Stimulated activated CD4-positive, alpha-beta T cell treated with anti-CD3 and anti-CD28 coated beads, Interleukin-4, amount 100 ng/mL, for 4 hours (primary cell): Measurements from ENCODE around the gene ZP1.

ENCODE experiments used
- DNase-seq, 2 experiments: peaks; one replicate each; pipeline ENCODE4 v3.0.0-alpha.2; 2020

ZP1 gene

DNA sequence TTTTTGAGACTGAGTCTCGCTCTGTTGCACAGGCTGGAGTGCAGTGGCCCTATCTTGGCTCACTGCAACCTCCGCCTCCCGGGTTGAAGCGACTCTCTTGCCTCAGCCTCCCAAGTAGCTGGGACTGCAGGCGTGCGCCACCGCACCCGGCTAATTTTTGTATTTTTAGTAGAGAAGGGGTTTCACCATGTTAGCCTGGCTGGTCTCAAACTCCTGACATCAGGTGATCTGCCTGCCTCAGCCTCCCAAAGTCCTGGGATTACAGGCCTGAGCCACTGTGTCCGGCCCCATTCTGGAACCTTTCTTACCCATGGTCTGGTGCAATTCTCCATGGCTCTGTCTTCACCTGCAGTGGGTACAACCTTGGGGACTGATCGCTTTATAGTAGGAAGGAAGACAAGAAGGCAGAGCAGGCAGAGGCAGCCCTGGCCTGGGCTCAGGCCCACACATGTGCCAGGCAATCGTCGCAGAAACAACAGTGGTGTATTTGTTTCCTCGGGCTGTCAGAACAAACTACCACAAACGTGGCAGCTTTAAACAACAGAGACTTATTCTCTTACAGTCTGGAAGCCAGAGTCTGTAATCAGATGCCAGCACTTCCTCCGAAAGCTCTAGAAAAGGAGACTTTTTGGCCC is 7.6 kb upstream of the ZP1 start:
- DNase-seq, result no peak

DNA sequence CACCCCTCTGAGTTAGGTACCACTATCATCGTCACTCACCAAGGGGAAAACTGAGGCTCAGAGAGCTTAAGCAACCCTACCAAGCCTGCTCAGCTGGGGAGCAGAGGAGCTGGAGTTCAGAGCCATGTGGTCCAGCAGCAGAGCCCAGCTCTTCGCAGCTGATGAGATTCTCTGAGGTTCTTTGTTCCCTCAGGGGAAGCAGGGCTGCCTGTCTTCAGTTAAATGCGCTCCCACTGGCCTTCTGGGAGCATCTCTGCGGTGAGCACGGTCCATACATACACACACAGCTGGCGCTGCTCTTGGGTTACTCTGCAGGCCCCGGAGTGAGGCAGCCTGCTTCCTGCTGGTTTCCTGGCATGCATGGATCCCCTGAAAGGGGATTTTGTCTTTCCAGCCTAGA is 6.4 kb upstream of the ZP1 start:
- DNase-seq, result no peak

DNA sequence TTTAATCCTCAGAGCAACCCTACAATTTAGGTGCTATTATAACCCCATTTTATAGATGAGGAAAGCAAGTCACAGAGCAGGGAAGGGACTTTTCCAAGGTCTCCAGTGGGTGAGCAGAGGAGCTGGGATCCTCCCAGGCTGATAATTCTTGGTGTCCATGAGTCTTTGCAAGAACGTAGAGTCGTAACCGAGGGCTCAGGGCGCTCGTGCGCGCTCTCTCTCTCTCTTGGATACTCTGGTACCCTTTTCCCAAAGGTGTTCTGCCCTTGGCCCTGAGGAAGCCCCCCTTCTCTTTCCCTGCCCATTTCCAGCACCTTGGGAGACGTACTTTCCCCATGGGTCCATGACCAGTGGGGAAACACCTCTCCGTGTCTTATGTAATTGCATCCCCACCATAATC is 5.2 kb upstream of the ZP1 start:
- DNase-seq, result no peak

DNA sequence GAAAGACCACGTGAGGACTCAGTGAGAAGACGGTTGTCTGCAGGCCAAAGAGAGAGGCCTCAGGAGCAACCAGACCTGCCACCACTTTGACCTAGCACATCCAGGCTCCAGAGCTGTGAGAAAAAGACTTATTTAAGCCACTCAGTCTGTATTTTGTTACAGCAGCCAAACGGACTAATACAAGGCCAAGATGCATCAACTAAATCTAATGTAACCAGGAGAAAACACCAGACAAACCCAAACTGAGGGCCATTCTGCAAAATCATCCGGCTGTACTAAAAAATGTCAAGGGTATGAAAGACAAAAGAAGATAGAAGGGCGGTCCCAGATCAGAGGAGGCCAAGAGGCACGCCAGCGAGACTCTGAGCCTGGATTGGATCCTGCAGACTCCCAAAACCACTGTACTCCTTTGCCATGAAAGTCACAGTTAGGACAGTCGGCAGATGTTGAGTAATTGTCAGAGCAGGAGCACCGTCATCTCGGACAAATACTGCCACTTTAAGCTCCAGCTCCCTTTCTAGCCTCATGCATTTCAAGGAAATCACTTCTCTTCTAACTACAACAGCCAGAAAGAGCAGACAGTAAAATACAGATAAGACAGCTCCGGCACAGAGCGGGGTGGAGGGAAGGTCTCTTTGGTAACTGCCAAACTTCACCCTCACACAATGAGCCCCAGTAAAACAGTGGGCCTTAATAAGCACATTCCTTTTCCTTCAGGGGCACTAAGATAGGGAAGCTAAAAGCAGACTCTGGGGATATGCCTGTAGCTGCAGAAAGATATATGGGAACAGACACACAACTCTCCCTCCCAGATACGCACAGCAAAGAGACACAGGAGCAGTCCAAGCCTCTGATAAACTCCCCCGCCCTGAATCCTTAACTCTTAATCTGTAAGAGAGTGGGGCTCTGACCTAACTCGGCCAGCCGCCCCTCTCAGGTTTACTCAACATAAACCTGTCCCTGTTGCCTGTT is 3.5 kb upstream of the ZP1 start:
- no peak for DNase-seq

DNA sequence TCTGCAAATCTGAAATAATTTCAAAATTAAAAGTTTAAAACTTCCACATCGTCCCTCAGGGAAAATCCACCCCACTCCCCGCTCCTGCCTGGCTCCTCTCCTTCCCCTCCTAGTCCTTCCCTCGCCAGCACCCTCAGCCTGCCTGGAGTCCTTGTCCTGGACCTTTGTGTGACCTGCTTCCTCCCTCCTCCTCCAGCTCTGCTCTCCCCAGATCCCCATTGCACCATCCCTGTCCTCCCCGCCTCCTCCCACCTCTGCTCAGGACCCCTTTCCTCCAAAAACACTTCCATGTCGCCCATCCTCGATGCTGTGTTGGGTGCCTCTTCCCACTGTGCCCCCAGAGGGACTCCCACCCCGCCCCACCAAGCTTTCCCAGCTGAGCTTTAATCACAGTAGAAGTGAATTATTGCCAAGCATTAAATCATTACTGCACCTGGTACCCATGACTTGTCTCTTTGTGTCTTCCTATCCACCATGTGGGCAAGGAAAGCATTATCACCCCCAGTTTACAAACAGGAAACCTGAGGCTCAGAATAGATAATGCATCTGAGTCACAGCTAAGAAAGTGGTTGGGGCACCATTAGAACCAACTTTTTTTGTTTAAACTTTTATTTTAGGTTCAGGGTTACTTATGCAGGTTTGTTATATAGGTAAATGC is 2.4 kb upstream of the ZP1 start:
- no peak for DNase-seq

DNA sequence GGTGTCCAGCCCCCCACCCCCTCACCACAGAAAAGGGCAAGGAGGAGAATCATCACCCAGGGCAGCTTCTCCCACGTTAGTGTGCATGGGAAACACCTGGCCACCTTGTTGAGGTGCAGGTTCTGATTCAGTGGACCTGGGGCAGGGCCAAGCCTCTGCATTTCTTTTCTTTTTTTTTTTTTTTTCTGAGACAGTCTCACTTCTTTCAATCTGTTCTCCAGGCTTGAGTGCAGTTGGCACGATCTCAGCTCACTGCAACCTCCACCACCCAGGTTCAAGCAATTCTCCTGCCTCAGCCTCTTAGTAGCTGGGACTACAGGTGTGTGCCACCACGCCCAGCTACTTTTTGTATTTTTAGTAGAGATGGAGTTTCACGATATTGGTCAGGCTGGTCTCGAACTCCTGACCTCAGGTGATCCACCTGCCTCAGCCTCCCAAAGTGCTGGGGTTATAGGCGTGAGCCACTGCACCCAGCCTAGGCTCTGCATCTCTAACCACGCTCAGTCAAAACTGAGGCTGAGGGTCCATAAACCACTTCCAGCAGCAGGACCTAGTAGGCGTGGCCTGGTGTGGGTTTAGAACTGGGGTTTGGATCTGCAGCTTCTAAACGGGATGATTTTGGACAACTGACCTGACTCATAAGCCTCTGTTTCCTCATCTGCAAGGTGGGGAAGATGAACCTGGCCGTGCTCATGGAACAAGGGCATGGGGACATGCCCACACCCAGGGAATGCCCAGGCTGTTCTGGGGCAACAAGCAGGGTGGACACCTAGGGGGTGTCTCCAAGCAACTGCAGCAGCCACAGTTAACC is 734 bp downstream of the ZP1 start:
- DNase-seq, result no peak

DNA sequence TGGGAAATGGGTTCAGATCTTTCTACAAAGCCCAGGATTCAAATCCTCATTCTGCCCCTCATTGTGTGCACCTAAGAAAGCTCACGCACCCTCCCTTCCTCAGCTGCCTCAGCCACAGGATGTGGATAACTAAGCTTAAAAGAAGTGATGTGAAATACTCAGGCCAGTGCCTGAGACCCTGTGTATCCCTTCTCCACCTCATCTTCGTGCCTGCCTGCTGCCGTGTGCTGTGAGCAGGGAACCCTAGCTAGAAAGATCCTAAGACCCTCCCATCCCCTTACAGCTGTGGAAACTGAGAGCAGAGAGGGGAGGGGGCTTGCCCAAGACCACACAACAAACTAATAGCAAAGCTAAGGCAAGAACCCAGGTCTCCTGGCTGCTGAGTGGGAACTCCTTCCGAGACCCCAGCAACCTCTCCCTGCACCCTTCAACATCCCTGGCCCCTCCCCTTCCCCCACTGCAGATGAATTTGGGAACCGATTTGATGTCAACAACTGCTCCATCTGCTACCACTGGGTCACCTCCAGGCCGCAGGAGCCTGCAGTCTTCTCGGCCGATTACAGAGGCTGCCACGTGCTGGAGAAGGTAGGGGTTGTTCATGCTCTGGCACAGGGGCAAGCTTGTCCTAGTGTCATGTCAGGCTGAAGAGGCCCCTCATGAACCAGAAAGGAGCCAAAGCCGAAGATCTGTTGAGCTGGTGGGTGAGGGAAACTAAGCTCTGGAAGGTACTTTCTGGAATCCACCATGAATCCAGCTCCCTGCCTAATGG is 1.5 kb downstream of the ZP1 start:
- no peak for DNase-seq

DNA sequence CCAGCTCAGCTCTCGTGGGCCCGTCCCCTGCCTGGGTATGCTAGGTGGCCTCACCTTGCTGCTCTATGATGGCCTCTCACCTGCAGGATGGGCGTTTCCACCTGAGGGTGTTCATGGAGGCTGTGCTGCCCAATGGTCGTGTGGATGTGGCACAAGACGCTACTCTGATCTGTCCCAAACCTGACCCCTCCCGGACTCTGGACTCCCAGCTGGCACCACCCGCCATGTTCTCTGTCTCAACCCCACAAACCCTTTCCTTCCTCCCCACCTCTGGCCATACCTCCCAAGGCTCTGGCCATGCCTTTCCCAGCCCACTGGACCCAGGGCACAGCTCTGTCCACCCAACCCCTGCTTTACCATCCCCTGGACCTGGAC is 2.1 kb downstream of the ZP1 start:
- no peak for DNase-seq

DNA sequence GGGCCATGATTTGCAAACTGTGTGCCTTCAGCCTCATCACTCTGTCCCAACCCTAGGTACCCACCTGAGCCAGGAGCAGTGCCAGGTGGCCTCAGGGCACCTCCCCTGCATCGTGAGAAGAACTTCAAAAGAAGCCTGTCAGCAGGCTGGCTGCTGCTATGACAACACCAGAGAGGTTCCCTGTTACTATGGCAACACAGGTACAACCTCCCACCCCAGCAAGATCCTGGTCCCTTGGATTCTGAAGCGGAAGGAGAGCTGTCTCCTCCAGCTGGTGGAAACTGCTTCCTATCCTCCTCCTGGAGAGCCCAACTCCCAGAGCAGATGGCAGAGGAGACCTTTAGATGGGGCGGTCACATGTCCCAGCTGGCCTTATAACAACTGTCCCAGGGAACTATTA is 2.9 kb downstream of the ZP1 start:
- DNase-seq, result no peak

DNA sequence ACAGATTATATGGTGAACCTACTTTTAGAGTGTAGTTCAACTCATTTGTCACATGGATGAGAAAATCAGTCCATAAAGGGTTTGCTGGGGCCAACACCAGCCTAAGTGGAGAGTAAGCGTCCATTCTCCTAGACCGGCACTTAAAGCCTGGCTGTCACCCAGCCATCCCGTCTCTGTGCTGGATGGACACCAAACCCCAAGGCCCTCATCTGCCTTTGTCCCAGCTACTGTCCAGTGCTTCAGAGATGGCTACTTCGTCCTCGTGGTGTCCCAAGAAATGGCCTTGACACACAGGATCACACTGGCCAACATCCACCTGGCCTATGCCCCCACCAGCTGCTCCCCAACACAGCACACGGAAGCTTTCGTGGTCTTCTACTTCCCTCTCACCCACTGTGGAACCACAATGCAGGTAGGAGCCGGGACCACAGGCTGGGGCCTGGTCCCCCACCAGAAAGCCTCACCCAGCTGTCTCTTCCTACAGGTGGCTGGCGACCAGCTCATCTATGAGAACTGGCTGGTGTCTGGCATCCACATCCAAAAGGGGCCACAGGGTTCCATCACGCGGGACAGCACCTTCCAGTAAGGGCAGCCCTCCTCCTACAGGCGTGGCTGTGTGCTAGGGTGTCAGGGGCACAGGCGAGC is 3.5 kb downstream of the ZP1 start:
- DNase-seq, result no peak

DNA sequence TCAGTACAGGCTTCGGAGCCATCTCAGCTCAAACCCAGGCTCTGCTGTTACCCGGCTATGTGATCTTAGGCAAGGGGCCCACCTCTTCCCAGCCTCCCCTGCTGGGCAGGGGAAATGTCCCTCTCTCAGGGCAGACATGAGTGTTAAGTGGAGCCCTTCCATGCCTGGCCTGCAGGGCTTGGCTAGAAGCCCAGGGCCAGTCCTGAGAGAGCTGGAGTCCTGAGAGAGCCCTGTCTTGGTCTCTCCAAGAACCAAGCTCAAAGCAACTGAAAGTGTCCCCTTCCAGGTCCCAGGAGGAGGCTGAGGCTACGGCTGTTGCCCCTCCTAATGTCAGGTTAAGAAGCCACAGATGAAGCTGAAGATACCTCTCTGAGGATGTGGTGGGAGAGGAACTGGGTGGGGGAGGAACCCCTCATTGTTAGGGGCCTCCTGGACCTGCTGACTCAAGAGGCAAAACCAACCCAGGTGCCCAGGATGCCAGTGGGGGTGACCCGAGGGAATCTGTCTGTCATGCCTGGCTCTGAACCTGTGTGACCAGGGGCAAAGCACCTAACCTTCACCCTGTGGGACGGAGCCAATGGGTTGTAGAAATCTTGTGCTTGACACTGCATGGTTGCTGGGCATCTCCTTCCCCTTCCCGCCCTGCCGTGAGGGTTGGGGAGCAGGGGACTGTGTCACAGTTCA is 4.2 kb downstream of the ZP1 start:
- DNase-seq, result no peak

DNA sequence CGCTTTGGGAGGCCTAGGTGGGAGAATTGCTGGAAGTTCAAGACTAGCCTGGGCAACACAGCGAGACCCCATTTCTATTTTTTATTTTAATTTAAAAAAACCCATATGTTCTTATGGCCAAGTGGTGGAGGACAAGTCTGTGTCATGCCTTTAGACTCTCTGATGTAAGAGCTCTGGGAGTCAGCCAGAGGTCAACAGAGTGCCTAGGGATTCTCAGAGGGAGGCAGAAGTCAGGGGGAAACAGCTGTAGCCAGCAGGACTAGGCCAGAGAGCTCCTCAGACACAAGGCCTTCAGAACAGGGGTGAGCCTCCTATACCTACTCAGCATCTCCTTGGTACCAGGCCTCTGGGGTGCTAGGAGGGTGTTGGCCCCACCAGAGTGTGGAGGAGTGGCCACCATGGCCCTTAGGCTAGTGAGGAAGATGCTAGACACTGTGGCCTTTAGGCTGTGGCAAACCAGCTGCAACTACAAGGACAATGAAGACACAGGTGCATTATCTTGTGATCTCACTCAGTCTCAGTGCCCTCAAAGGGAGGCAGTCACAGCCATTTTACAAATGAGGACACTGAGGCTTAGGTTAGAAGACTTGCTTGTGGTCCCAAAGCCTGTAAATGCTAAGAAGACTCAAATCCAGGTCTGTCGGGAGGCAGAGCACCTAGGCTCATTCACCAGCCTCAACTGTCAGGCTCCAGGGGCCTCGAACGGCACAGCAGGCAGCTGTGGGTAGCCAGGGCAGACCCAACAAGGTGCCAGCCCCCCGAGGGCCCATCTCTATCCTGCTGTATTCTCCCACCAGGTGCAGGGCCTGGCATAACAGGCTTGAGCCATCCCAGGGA is 5.0 kb downstream of the ZP1 start:
- DNase-seq, result no peak

DNA sequence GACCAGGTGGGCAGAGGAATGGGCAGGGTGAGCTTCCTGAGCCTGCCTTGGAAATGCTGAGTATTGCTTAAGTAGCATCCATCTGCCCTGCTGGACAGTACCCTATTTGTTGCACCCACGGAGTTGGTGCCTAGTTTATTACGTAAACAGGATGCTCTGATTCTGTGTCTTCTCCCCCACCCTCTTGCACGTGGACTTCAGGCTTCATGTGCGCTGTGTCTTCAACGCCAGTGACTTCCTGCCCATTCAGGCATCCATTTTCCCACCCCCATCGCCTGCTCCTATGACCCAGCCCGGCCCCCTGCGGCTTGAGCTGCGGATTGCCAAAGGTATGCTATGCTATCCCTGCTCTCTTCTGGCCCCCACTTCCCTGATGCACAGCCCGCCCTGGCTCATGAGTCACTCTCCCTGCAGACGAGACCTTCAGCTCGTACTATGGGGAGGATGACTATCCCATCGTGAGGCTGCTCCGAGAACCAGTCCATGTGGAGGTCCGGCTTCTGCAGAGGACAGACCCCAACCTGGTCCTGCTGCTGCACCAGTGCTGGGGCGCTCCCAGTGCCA is 5.7 kb downstream of the ZP1 start:
- no peak for DNase-seq

DNA sequence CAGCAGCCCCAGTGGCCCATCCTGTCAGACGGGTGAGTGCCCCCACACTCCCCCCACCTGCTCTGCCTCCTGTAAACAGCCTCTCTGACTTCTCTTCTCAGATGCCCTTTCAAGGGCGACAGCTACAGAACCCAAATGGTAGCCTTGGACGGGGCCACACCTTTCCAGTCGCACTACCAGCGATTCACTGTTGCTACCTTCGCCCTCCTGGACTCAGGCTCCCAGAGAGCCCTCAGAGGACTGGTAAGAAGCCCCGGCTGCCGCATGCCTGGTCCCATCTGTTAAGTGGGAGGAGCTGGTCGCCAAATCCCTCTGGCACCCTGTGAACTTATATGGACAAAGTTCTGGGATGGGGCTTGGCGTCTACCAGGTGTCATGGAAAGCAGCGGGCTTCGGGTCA is 6.2 kb downstream of the ZP1 start:
- no peak for DNase-seq

DNA sequence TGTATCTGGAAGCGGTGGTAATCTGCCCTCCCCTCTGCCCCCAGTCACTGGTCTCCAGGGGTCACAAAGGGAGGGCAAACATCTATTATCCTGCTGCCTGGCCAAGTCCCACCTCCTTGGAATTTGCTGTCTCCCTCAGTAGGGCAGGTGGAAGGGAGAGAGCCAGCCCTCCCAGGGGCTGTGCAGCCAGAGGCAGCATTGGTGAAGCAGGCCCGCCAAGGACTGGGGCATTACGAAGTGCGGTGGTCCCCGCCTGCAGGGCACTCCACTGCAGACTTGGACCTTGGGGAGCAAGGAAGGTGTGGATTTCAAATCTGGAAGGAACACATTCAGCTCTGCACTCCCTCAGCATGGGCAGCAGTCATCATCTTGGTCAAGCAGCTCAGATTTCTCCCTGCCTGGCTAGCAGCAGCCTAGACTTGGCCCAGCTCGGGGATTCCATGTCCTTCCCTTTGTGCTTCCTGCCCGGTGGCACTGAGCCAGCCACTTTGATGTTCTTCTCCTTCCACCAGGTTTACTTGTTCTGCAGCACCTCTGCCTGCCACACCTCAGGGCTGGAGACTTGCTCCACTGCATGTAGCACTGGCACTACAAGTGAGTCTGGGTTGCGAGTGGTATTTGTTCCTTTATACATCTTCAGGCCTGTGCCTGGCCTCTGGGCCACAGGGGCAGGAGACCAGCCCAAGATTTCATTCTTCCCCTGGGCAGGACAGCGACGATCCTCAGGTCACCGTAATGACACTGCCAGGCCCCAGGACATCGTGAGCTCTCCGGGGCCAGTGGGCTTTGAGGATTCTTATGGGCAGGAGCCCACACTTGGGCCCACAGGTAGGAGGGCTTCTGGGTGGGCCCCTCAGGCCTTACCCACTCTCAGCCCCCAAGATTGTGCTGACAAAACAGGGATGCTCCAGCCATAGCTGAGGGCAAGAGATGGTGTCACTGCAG is 7.4 kb downstream of the ZP1 start:
- no peak for DNase-seq

DNA sequence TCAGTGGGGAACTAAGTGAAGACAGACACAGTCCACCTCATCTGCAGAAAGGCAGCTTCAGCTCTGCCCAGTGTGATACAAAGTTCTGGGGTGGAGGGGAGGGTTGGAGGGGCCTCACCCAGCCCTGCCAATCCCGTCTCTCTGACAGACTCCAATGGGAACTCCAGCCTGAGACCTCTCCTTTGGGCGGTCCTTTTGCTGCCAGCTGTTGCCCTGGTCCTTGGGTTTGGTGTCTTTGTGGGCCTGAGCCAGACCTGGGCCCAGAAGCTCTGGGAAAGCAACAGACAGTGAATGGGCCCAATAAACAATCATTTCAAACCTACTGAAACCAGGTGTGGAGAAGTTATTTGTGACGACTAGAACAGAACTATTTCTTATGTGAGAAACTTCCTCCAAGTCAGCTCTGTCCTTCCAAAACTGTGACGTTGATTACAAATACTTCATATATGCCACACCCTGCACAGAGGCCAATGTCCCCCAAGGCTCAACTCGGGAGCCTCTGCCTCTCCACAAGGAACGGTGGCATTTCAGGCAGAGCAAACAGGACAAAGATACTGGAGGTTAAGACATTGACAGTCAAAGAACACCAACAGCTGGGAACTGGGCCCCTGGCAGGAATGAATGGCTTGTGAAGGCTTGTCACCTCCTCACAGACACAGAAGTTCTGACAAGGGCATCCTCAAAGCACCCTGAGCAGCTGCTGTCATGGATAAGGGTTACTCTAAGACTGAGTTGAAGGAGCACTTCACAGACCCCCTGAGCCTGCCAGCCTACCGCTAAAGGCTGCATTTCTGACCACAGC is 8.2 kb downstream of the ZP1 start:
- no peak for DNase-seq

DNA sequence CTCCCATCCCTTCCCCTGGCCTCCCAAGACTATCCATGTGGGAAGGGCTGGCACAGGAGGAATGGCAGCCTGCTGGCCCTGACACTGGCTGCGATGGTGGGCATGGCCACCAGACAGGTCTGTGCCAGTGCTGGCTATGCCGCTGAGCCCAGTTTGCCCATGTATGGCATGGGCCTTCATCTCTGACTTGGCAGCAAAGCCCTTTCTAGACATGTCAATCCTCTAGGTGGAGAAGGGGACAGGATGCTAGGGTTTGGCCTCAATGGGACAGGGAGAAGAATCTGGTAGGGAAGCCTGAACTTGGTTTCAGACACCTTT is 8.8 kb downstream of the ZP1 start:
- no peak for DNase-seq
